Measurements from ENCODE around the gene ZNF565.
A peak's percentile ranks its signal among the peaks of the same experiment; 100 is the strongest.
"Not testable (repeated sequence)": the region's sequence is repeated elsewhere in the genome, so short reads cannot be mapped to it uniquely, and the experiment has no call there.

ZNF565 gene

DNA sequence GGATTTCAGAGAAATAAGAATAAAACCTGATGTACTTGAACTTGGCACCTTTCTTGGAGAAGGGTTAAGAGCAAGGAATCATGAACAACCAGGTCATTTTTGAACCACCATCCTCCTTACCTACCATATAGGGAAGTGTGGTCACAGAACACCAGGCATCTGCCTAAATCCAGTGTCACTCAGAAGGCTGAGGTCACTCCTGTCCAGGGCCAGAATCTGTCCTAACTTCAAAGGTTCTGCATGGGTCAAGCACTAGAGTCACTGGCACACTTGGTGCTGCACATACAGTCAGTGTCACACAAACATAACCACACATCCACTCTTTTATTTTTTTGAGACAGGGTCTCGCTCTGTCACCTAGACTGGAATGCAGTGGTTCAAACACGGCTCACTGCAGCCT is 1.6 kb downstream of the ZNF565 start:
- no peak for DNase-seq (ENCODE audit: low spot score)

DNA sequence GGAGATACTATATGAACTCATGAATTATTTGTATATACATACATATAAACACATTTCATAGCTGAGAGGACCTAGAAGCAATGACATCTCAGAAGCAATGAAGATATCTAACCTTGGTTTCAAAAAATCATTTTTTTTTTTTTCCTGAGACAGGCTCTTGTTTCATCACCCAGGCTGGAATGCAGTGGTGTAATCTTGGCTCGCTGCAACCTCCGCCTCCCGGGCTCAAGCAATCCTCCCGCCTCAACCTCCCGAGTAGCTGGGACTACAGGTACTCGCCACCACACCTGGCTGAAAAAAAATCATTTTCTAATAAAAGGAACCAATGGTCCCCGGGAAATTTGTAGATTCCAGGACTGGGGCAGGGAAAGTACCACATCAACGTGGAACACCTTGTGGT is 4.0 kb downstream of the ZNF565 start:
- DNase-seq (ENCODE audit: low spot score): no peak

DNA sequence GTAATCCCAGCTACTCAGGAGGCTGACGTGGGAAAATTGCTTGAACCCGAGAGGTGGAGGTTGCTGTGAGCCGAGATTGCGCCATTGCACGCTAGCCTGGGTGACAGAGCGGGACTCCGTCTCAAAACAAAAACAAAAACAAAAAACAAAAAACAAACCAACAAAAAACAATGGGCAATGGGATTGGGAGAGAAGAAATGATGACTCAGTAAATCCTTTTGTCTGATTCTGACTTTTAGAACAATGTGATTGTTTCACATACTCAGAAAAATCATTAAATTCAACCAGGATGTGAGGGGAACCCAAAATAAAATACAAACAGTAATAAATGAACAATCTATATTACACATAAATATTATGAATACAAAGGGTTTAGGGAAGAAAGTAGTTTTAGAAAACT is 5.1 kb downstream of the ZNF565 start:
- DNase-seq (ENCODE audit: low spot score): no peak

DNA sequence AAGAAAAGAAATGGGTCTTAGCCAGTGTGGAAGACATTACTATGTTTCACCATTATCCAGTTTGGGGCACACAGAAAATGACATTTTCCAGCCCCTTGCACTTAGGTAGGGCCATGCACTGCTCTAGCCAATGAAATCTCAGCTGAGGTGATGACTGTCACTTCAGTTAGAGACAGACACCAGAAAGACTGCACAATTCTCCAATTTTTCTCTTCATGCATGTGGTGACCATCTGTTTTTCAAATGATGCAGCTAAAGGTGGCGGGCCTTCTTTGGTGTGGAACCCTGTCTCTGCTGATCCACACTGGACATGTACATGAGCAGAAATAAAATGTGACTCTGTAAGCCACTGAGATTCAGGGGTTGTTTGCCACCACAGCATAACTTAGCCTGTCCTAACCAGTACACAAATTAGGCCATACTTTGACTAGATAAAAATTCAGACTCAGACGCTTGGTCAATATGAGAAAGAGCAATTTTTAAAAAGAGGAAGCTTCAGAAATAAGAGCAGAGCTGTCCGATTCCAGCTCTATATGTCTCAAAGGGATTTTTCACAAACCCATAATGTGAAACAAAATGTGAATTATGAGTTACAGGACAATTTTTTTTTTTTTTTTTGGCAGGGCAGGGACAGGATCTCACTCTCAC is 6.7 kb downstream of the ZNF565 start:
- peak; percentile 51 for DNase-seq (ENCODE audit: low spot score)

DNA sequence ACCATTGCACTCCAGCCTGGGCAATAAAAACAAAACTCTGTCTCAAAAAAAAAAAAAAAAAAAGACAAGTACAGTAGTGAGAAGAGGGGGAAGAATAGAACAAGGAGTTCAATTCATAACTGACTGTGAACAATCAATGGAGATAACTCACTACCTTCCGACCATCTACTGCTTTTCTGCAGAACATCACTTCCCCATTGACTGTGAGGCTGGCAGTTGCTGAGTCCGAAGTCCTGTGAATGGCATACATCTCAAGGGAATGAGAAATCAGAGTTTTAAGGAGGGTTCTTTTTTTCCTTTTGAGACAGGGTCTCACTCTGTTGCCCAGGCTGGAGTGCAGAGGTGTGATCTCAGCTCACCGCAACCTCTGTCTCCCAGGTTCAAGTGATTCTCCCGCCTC is 11.2 kb downstream of the ZNF565 start:
- DNase-seq (ENCODE audit: low spot score): no peak

DNA sequence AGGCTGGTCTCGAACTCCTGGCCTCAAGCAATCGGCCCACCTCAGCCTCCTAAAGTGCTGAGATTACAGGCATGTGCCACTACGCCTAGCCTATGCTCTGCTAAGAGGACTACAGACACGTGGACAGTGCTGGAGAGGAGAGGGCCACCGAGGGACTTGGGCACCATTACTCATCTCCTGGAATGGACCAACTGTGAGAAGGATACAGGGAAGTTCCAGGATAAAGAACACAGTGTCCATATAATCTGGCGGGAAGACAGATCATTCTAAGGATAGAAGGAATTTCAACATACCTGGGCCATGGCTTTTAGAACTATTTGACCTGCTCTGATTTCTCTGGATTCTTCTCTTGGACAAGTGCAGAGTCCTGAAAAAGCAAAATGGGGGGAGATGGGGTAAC is 12.8 kb downstream of the ZNF565 start:
- DNase-seq (ENCODE audit: low spot score): no peak

DNA sequence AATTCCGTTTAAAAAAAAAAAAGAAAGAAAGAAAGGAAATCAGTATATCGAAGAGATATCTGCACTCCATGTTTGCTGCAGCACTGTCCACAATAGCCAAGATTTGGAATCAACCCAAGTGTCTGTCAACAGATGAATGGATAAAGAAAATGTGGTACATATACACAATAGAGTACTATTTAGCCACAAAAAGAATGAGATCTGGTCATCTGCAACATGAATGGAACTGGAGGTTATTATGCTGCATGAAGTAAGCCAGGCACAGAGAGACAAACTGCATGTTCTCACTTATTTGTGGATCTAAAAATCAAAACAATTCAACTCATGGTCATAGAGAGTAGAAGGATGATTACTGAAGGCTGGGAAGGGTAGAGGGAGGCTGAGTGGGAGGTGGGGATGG is 16.3 kb downstream of the ZNF565 start:
- DNase-seq (ENCODE audit: low spot score): no peak

DNA sequence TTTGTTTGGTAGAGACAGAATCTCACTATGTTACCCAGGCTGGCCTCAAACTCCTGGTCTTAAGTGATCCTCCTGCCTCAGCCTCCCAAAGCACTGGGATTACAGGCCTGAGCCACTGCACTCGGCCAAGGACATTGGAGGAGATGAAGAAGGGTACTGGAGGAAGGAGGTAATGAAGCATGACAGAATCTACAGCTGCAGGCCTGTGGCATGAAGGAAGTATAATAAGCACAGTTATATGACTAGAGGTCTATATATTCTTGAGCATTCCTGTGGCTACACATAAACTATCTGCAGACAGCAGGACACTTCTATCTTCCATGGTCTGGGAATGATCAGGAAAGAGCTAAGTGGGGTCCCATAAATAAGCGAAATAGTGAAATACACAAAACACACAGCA is 18.2 kb downstream of the ZNF565 start:
- peak; percentile 41 for DNase-seq (ENCODE audit: low spot score)

DNA sequence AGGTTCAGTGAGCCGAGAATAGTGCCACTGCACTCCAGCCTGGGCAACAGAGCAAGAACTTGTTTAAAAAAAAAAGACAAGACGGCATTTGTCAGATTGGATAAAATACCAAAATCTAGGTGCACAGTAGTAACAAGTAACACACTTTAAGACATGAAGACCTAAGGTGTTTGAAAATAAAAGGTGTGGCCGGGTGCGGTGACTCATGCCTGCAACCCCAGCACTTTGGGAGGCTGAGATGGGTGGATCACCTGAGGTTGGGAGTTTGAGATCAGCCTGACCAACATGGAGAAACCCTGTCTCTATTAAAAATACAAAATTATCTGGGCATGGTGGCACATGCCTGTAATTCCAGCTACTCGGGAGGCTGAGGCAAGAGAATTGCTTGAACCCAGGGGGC is 27.7 kb downstream of the ZNF565 start:
- not testable (repeated sequence) for DNase-seq (ENCODE audit: low spot score)

DNA sequence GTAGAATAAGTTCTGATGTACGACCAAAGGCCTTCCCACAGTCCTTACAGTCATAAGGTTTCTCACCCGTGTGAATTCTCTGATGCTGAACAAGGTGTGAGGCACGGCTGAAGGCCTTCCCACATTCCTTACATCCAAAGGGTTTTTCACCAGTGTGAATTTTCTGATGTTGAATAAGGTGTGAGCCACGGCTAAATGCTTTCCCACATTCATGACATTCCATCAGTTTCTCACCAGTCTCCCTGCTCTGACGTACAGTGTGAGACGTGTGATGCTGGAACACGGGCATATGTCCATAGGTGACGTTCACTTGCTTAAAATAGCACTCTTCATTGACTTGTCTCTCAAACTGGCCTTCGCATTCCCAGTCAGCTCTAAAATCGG is 31.2 kb downstream of the ZNF565 start:
- no peak for DNase-seq (ENCODE audit: low spot score)

DNA sequence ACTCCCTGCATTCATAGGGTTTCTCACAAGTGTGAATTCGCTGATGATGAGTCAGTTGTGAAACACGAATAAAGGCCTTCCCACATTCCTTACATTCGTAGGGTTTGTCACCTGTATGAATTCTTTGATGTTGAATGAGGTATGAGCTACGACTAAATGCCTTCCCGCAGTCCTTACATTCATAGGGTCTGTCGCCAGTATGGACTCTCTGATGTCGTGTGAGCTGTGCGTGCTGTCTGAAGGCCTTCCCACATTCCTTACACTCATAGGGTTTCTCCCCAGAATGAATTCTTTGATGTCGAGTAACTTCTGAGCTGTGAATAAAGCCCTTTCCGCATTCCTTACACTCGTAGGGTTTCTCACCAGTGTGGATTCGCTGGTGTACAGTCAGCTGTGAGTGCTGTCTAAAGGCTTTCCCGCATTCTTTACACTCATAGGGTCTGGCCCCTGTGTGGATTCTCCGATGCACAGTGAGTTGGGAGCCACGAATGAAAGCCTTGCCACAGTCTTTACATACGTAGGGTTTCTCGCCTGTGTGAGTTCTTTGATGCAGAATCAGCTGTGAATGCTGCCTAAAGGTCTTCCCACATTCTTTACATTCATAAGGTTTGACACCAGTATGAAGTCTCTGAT is 31.7 kb downstream of the ZNF565 start:
- no peak for DNase-seq (ENCODE audit: low spot score)

DNA sequence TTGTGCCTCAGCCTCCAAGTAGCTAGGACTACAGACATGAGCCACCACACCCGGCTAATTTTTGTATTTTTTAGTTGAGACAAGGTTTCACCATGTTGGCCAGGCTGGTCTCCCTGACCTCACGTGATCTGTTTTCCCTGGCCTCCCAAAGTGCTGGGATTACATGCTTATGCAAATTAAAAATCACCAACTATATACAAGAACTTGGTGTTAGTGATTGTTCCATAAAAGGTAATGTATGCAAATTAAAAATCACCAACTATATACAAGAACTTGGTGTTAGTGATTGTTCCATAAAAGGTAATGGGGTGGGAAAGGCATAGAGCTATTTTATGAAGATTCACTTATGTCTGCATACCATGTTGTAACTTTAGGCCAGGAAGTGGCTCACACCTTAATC is 35.4 kb downstream of the ZNF565 start:
- not testable (repeated sequence) for DNase-seq (ENCODE audit: low spot score)

DNA sequence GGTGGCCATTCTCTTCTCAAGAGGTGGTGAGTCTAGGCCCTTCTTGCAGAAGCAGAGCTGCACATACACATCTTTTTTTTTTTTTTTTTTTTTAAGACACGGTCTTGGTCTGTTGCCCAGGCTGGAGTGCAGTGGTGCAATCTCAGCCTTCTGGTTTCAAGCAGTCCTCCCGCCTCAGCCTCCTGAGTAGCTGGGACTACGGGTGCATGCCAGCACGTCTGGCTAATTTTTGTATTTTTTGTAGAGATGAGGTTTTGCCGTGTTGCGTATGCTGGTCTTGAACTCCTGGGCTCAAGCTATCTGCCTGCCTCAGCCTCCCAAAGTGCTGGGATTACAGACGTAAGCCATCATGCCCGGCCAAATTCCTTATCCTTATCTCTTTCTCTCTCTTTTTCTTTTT is 40.6 kb downstream of the ZNF565 start:
- not testable (repeated sequence) for DNase-seq (ENCODE audit: low spot score)

DNA sequence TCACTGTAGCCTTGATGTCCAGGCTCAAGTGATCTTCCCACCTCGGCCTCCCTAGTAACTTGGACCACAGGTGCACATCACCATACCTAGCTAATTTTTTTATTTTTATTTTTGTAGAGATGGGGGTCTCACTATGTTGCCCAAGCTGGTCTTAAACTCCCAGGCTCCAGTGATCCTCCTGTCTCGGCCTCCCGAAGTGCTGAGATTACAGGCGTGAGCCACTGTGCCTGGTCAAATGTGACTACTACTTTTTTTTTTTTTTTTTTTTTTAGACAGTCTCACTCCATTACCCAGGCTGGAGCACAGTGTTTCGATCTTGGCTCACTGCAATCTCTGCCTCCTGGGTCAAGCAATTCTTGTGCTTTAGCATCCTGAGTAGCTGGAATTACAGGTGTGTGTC is 41.6 kb downstream of the ZNF565 start:
- no peak for DNase-seq (ENCODE audit: low spot score)

DNA sequence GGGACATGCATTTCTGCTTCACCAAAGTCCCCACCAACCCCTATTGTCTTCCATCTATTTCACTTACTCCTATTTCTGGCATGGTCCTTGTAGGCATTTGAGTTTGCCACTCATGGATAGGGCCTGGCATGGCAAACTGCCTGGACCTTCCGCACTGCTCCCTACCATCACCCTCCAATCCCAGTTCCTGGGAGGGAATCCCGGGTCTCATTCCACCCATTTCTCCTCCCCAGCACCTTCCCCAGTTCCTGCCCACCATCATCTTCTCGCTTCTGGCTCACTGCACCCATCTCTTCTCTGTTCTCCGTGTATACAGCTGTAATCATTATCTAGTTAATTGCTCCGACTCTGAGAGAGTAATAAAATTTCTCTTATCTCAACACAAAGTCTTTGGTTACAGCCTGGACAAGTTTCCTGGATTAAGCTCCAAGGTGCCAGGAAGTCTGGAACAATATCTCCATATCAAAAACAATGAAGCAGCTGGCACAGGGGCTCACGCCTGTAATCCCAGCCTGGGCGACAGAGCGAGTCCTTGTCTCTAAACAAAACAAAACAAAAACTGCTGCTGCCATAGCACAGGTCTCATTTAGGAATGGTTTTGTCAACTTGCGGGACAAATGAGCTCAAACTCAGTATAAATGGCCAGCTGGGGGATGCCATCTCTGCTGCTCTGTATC is 45.2 kb downstream of the ZNF565 start:
- DNase-seq (ENCODE audit: low spot score): no peak

DNA sequence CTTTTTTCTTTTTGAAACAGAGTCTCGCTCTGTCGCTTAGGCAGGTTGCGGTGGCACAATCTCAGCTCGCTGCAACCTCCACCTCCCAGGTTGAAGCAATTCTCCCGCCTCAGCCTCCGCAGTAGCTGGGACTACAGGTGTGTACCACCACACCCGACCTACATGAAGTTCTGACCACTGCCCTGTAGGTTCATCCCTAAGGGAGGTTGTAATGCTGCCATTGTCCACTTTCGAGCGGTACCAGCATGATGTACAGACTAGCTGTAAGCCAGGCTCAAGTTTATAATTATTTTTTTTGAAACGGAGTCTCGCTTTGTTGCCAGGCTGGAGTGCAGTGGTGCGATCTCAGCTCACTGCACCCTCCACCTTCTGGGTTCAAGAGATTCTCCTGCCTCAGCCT is 50.7 kb downstream of the ZNF565 start:
- no peak for DNase-seq (ENCODE audit: low spot score)

DNA sequence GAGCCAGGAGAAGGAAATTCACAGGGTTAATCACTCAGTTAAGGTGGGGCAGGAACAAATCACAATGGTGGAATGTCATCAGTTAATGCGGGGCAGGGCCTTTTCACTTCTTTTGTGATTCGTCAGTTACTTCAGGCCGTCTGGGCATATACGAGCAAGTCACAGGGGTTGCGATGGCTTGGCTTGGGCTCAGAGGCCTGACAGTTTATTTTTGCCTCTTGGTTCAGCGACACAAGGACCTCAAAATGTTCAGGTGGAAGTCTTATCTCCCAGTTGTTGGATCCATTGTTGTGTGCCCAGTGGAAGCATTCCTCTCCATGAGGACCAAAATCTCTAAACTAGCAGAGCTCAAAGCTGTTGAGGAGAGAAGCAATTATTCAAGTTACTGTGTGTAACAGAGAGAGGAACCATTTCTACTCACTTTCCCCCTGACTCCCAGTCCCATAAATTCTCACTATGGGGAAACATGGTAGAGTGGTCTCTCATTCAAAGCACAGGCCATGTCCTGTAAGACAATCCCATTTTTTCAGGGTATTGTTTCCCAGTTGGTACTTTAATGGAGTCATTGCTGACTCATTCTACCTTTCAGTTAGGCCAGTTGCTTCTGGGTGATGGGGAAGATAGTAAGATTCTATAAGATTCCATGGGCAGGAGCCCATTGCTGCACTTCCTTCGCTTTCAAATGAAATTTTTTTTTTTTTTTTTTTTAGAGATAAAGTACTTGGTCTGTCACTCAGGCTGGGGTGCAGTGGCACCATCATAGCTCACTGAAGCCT is 53.5 kb downstream of the ZNF565 start:
- DNase-seq (ENCODE audit: low spot score): no peak

DNA sequence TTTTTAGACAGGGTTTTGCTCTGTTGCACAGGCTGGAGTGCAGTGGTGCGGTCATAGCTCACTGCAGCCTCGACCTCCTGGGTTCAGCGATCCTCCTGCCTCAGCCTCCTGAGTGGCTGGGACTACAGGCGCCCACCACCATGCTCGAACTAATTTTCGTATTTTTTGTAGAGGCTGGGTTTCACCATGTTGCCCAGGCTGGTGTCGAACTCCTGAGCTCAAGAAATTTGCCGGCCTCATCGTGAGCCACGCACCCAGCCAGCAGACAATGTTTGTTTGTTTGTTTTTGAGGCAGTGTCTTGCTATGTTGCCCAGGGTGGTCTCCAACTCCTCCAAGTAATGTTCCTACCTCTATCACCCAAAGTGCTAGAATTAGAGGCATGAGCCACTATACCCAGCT is 61.3 kb downstream of the ZNF565 start:
- DNase-seq (ENCODE audit: low spot score): no peak

DNA sequence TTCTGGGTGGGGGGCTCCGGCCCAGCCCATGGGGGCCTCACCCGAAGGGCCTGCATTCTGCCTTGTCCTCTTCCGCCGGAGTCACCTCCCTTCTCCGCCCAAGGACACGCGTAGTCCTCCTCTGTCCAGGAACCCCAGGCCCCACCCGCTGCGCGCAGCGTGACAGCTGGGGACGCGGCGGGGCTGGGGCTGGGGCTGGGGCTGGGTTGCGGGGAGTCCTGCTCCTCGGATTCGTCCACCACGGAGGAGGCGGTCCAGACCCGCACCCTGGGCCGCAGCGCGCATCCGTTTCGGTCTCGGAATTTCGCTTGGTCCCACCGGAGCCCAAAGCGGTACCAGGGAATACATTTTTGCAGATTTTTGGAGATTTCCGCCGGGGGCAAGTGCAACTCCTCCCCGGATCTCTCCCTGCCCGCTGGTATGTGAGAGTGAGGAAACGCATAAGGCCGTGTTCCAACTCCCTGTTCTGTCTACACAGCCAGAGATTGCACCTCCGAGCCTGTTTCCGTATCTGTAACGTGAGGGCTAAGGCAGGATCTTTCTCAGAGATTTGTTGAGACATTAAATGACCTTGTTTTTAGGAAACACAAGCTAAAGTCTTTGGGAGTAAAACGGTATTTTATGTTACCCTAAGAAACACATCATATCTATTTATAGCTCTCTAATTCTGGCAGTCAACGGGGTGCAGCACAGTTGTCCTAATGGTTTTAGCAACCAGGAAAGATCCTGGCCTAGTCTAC is 61.9 kb downstream of the ZNF565 start, which contains the start of gene COX7A1:
Gene COX7A1 (minus strand): TSS at position 96 of the 740 bp plus-strand sequence. CDS start 40 bp downstream, at position 56.
- no peak for DNase-seq (ENCODE audit: low spot score)

DNA sequence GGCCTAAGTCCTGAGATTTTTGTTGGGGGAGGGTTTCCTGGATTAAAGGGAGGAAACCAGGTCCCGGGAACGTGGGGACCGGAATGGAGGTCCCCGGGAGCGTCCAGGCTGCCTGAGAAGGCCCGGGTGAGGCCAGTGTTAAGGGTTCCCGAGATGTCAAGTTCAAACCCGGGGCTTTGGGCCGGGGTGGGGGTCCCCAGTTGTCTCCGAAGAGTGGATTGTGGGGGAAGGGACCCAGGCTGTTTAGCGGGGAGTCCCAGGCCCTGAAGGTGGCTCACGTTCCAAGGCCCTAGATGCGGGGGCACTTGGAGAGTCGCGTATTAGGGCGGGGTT is 62.5 kb downstream of the ZNF565 start:
- no peak for DNase-seq (ENCODE audit: low spot score)

DNA sequence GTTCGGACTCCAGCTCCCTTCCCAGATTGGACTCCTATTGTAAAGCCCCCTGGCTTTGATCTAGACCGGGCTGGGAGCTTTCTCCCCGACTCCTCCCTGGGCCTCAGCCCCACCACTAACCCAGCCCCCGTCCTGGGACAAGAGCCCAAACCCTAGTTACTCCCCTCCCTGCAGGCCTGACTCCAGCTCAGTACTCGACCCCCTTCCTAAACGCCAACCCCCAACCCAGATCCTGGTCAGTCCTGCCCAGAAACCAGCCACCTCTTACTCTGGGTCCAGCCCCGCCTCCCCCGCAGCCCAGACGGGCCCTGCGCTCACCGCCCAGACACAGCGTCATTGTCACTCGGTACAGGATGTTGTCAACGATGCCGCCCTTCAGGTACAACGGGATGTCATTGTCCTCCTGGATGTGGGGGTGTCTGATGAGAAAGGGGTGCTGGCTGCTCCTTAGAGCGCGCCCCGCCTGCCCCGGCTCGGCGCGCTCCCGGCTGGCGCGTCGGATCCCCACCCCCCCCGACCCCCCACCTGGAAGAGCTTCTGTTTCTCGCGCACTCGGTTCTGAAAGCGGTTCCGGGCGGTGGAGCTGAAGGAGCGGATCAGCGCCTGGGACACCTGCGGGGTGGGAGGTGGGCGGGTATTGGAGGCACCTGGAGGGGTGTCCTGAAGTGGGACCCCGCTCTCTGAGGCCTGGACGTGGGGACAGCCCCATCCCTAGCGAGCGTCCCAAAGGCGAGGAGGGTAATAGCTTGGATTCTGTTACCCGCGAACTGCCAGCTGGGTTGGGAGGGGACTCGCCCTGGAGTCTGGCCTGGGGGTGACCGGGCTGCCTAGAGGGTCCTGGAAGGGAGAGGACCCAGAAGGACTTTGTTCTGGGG is 63.1 kb downstream of the ZNF565 start:
- no peak for DNase-seq (ENCODE audit: low spot score)
